T-helper 17 cell (primary cell): ENCODE measurements around the gene PTPN22. TPM values are rescaled to one million over a fixed set of nuclear protein-coding genes. Genes with fewer than 3 reads are reported as not detected.

Source experiments
- ATAC-seq: fragments of 150-1000 bp; cut with Tn5 transposase; 2 replicates; pipeline ENCODE4 v1.10.0; 2021; ENCODE audit warnings: mild to moderate bottlenecking, moderate library complexity
- DNase-seq, 3 donors: peaks; one replicate each; pipeline versions ENCODE4 v3.0.0 to v3.0.0-alpha.2; 2020 to 2021
- H3K9me3 ChIP-seq: one replicate; pipeline ENCODE4 v1.7.0; 2013; ENCODE audit warnings: low read length, mild to moderate bottlenecking; ENCODE audit not compliant: control insufficient read depth, poor library complexity, severe bottlenecking
- H3K27ac Mint-ChIP-seq: one replicate; pipeline ENCODE4 v1.8.0; 2022; ENCODE audit warnings: mild to moderate bottlenecking, moderate library complexity, mixed read lengths
- H3K27me3 Mint-ChIP-seq: one replicate; pipeline ENCODE4 v1.8.0; 2022; ENCODE audit warnings: mixed read lengths
- H3K36me3 Mint-ChIP-seq: one replicate; pipeline ENCODE4 v1.8.0; 2022; ENCODE audit warnings: low read depth, mixed read lengths
- H3K4me1 Mint-ChIP-seq: one replicate; pipeline ENCODE4 v1.8.0; 2022; ENCODE audit warnings: mild to moderate bottlenecking, mixed read lengths
- H3K4me3 Mint-ChIP-seq: one replicate; pipeline ENCODE4 v1.8.0; 2022; ENCODE audit warnings: mild to moderate bottlenecking, moderate library complexity, mixed read lengths
- total RNA-seq, 4 donors: library from RNA in 2 of 4; stranded (reverse) in 2 of 4; gene quantifications; one replicate each; pipeline ENCODE4 v1.2.3 and lab custom pipeline; 2022 to 2026

PTPN22 gene
- total RNA-seq, 2 donors from 2014 or later: 40.8 to 42.6 TPM

DNA sequence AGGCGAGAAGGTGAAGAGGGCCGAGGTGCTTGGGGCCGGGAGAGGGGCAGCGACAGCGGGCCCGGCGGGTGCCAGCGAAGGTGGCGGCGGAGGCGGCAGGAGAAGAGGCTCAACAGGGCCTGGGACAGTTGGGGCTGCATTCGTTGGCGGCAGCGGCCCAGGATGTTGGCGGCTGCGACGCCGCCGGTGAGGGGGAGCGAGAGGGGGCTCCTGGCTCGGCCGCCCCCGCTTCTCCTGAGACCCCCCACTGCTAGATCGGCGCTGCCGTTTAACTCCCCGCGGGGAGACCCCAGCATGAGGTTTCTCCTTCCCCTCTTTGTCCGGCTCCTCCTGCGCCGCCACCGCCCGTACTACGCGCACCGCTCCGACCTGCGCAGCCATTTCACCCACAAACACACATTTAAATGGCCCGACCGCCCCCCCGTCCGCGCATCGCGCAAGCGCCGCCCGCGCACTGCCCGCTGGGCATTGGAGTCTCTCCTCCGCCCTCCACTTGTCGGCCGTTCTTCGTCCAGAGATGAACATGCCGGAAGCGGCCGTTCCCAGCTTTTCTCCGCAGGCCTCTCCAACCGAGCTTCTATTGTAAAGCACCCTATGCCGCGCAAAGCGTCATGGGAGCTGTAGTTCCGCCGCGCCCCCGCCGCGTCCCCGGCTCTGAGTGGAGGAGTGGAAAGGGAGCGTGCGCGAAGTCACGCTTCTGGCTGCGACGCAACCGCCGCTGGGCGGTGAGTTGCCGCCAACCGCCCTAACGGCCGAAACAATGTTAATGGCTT, 59.4 kb downstream of the PTPN22 start, which contains the start of gene RSBN1:
Gene RSBN1 (minus strand): TSS at position 589 of the 773 bp plus-strand sequence. CDS start 64 bp downstream, at position 525.
- Mint-ChIP-seq H3K4me1 (peaks cover 28% of the 10 kb centered on the region), H3K27ac (peak within 1 kb of the TSS; percentile 98)
- H3K9me3 ChIP-seq: no peaks in the 10 kb centered on the region

GRCh38 chr1:113811156-113811887, 60.2 kb downstream of the PTPN22 start:
- no peaks in the 10 kb centered on the region for H3K9me3 ChIP-seq
- peak overlapping the region; percentile 96 for H3K4me3 Mint-ChIP-seq
- peaks cover 4% of the 10 kb centered on the region for H3K36me3 Mint-ChIP-seq
- ATAC-seq (peak; percentile 8), DNase-seq (peak in 1 of 3 donors; percentile 9)
- no peaks in the 10 kb centered on the region for H3K27me3 Mint-ChIP-seq
- peaks cover 29% of the 10 kb centered on the region for H3K4me1 Mint-ChIP-seq
- H3K27ac Mint-ChIP-seq: peak overlapping the region; percentile 98

More for the DNA sequence above, 59.4 kb downstream of the PTPN22 start, which contains the start of gene RSBN1:
- ATAC-seq: peak; percentile 91
- peak; percentile 93 to 97 (median 96) for DNase-seq
- Mint-ChIP-seq H3K4me3 (peak within 1 kb of the TSS; percentile 96), H3K36me3 (peaks cover 4% of the 10 kb centered on the region), H3K27me3 (no peaks in the 10 kb centered on the region)

DNA sequence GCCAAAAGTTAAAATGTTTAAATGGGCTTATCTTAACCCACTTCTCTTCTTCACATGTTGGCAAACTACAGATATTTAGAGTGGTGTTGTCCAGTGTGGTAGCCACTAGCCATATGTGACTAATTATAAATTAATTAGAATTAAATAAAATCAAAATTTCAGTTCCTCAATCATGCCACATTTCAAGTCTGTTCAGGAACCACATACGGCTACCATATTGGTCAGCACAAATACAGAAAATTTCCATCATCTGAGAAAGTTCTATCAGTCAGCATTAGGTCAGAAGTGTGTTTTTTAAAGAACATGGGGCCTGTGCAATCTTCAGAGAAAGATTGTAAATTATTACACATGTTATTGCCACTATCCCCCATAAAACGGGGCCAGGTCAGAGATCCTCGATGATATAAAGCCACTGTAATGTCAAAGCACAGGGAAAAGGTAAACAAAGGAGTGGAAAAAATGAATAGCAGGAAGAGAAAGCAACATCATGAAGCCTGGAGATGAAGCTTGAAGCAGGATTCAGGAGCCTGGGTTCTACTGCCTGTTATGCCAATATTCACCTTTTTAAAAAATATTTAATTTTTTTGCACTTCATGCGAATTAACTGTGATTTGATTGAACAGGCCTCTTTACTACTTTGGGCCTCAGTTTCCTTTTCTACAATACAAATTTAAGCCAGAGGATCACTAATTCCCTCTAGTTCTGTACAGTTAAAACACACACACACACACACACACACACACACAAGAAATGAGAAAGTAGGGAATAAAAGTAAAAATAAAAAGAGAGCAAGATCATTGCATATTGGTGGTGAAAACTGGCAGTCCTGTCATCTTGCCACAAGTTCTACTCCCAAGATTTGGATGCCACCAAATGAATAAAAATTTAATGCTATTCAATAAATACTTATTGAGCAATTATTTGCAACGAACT, 61.6 kb downstream of the PTPN22 start:
- DNase-seq (no peak), ATAC-seq (no peak)
- peaks cover 4% of the 10 kb centered on the region for H3K36me3 Mint-ChIP-seq
- H3K27ac Mint-ChIP-seq: peak overlapping the region; percentile 98
- H3K9me3 ChIP-seq: no peaks in the 10 kb centered on the region
- peak overlapping the region; percentile 84 for H3K4me3 Mint-ChIP-seq
- H3K27me3 Mint-ChIP-seq: no peaks in the 10 kb centered on the region
- H3K4me1 Mint-ChIP-seq: peaks cover 40% of the 10 kb centered on the region

DNA sequence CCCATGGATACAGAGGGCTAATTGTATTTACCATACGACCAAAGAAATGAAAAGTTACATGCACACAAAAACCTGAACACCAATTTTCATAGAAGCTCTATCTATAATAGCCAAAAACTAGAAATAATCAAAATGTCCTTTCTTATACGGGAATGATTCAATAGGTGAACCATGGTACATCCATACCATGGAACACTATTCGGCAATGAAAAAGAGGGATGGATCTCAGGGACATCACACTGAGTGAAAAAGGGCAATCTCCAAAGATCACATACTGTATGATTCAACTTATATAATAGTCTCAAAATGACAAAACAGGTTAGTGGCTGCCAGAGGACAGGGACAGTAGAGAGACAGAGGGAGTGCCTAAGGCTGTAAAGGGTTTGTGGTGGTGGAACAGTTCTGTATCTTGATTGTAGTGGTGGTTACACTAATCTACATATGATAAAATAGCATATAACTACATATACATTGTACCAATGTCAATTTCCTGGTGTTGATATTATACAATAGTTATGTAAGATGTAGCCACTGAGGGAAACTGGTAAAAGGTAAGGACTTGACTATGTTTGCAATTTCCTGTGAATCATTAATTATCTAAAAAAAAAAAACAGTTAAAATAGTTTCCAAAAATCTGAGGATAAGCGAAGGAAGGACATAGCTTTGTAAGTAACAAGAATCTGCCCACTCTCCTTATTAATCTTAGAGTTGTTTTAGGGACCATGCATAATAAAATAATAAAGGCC, 62.9 kb downstream of the PTPN22 start:
- peaks cover 48% of the 10 kb centered on the region for H3K4me1 Mint-ChIP-seq
- ATAC-seq (no peak), DNase-seq (no peak)
- H3K4me3 Mint-ChIP-seq: peak overlapping the region; percentile 15
- peak overlapping the region; percentile 98 for H3K27ac Mint-ChIP-seq
- H3K9me3 ChIP-seq: no peaks in the 10 kb centered on the region
- H3K36me3 Mint-ChIP-seq: peaks cover 4% of the 10 kb centered on the region
- no peaks in the 10 kb centered on the region for H3K27me3 Mint-ChIP-seq

GRCh38 chr1:113805639-113806038, 65.9 kb downstream of the PTPN22 start:
- no peak for DNase-seq
- Mint-ChIP-seq H3K4me1 (peaks cover 54% of the 10 kb centered on the region), H3K4me3 (no peak overlapping the region), H3K27me3 (no peaks in the 10 kb centered on the region), H3K27ac (no peak overlapping the region), H3K36me3 (no peaks in the 10 kb centered on the region)
- no peak for ATAC-seq
- H3K9me3 ChIP-seq: no peaks in the 10 kb centered on the region

GRCh38 chr1:113805256-113805531, 66.3 kb downstream of the PTPN22 start:
- Mint-ChIP-seq H3K4me3 (no peak overlapping the region), H3K27ac (no peak overlapping the region), H3K27me3 (no peaks in the 10 kb centered on the region), H3K36me3 (no peaks in the 10 kb centered on the region), H3K4me1 (peaks cover 51% of the 10 kb centered on the region)
- no peak for ATAC-seq
- no peak for DNase-seq
- H3K9me3 ChIP-seq: no peaks in the 10 kb centered on the region

DNA sequence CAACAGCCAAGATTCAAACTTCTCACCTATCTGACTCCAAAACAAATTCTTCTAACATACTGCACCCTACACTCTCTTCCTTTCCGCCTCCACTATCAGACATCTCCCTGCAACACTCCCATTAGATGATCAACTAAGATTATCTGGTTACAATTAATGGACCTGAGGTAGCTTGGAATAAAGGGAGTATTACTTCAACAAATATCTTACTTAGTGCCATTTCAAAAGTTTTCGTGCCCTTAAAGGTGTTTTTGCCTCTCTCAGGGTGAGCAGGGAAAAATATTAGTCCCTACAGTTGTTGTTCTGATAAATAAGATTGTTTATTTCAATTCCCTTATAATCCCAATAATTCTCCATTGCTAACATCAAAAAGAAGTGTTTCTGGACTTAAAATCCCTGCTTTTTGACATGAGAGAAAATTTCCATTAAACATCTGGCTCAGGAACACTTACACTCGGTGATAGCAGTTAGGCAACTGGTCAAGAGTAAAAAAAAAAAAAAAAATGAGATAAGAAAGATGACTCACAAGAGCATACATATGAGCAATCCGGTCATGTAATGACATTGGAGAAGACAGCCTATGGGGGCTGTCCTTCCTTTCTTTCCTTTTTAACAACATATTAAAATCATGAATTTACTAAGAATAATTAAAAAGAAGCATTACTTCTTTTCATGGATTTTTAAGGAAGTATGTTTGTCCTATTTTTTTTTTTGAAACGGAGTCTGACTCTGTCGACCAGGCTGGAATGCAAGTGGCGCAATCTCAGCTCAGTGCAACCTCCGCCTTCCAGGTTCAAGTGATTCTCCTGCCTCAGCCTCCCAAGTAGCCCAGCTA, 66.9 kb downstream of the PTPN22 start:
- DNase-seq (no peak), ATAC-seq (no peak)
- H3K27me3 Mint-ChIP-seq: no peaks in the 10 kb centered on the region
- no peaks in the 10 kb centered on the region for H3K36me3 Mint-ChIP-seq
- no peaks in the 10 kb centered on the region for H3K9me3 ChIP-seq
- peak overlapping the region; percentile 33 for H3K4me3 Mint-ChIP-seq
- H3K27ac Mint-ChIP-seq: peak overlapping the region; percentile 16
- peaks cover 47% of the 10 kb centered on the region for H3K4me1 Mint-ChIP-seq

DNA sequence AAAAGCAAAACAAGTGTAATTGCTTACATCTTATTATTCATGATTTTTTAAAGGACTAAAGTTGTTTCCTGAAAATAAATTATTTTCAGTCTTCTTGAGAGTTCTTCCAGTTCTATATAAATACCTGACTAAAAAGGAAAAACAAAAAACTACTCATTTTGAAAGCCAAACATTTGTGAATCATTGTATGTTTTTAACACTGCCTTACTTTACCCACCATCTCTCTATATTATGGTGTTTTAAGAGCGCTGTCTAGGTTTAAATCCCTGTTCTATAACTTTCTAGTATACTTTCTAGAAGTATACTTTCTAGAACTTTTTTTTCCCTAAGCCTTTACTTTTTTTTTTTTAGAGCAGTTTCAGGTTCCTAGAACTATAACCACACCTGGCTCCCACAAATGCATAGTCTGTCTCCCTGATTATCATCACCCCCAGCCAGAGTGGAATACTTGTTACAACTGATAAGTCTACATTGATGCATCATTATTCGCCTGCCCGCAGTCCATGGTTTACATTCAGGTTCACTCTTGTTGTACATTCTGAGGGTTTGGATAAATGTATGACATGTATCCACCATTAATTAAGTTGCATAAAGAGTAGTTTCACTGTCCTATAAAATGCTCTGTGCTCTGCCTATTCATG, 69.0 kb downstream of the PTPN22 start:
- no peaks in the 10 kb centered on the region for H3K9me3 ChIP-seq
- Mint-ChIP-seq H3K4me3 (peak overlapping the region; percentile 43), H3K27ac (peak overlapping the region; percentile 6), H3K27me3 (no peaks in the 10 kb centered on the region), H3K4me1 (peaks cover 38% of the 10 kb centered on the region), H3K36me3 (no peaks in the 10 kb centered on the region)
- ATAC-seq: no peak
- no peak for DNase-seq

DNA sequence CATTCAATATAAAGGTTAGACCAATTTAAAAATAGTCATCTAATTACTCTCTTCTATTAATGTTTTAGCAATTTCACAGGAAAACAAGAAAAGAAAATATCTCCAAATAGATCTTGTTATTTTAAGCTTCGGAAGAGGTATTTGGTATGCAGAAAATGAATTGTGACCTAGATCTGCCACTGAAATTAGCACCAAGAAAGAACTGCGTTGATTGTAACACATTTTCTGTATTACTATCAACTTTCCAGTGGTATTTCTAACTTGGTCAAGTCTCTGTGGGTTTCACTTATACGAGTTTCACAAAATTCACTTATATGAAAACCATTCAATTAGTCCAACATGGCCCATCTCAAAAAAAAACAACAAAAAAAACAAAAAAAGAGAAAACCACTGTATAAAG, 71.0 kb downstream of the PTPN22 start:
- DNase-seq (no peak), ATAC-seq (no peak)
- H3K27ac Mint-ChIP-seq: peak overlapping the region; percentile 11
- peaks cover 30% of the 10 kb centered on the region for H3K4me1 Mint-ChIP-seq
- H3K4me3 Mint-ChIP-seq: no peak overlapping the region
- no peaks in the 10 kb centered on the region for H3K9me3 ChIP-seq
- no peaks in the 10 kb centered on the region for H3K27me3 Mint-ChIP-seq
- H3K36me3 Mint-ChIP-seq: no peaks in the 10 kb centered on the region

GRCh38 chr1:113797472-113797871, 74.0 kb downstream of the PTPN22 start:
- no peak overlapping the region for H3K27ac Mint-ChIP-seq
- peaks cover 23% of the 10 kb centered on the region for H3K4me1 Mint-ChIP-seq
- ATAC-seq (no peak), DNase-seq (no peak)
- no peaks in the 10 kb centered on the region for H3K9me3 ChIP-seq
- peaks cover 8% of the 10 kb centered on the region for H3K36me3 Mint-ChIP-seq
- H3K4me3 Mint-ChIP-seq: no peak overlapping the region
- H3K27me3 Mint-ChIP-seq: no peaks in the 10 kb centered on the region

GRCh38 chr1:113793878-113794834, 77.4 kb downstream of the PTPN22 start:
- DNase-seq (no peak), ATAC-seq (no peak)
- no peak overlapping the region for H3K4me3 Mint-ChIP-seq
- H3K27me3 Mint-ChIP-seq: no peaks in the 10 kb centered on the region
- H3K4me1 Mint-ChIP-seq: peaks cover 42% of the 10 kb centered on the region
- H3K9me3 ChIP-seq: no peaks in the 10 kb centered on the region
- H3K36me3 Mint-ChIP-seq: peaks cover 13% of the 10 kb centered on the region
- H3K27ac Mint-ChIP-seq: peak overlapping the region; percentile 84
